K562 (cell line): ENCODE results near the gene PRR14.

ENCODE experiments used
- CTCF ChIP-seq, 3 experiments: IDR thresholded peaks in 2 of 3; conservative IDR thresholded peaks in 1 of 3; 2 replicates each; pipeline ENCODE4 v1.5.1; 2011 to 2012; ENCODE audit warnings: low read length in 3 of 3, mild to moderate bottlenecking in 3 of 3, control low read depth in 2 of 3, improper control_type of control experiment in 1 of 3, inconsistent platforms in 1 of 3, low read depth in 1 of 3, mixed read lengths in 1 of 3, moderate library complexity in 1 of 3; ENCODE audit not compliant: insufficient read depth in 2 of 3
- GABPA ChIP-seq: fragments of 200-800 bp; sonication (Bioruptor generic); conservative IDR thresholded peaks from 2 replicates; pipeline ENCODE4 v1.6.1; 2016; ENCODE audit warnings: low read depth, missing genetic modification characterization, missing compliant biosample characterization
- MAFF ChIP-seq: IDR thresholded peaks from 2 replicates; pipeline ENCODE4 v1.6.1; 2012; ENCODE audit warnings: low read length, improper control_type of control experiment
- MYC ChIP-seq, 2 experiments: fragments of 250-450 bp in 1 of 2; sonication (Bioruptor Pico) in 1 of 2; IDR thresholded peaks; 2 replicates each; pipeline versions ENCODE4 v1.5.1 to v1.6.1; 2012 to 2021; ENCODE audit warnings: low read depth in 2 of 2, borderline replicate concordance in 1 of 2, improper control_type of control experiment in 1 of 2, low read length in 1 of 2, mild to moderate bottlenecking in 1 of 2, moderate library complexity in 1 of 2
- POLR2A ChIP-seq: fragments of 450-650 bp; conservative IDR thresholded peaks from 2 replicates; pipeline ENCODE4 v1.6.1; 2016
- RERE ChIP-seq: sonication (generic); formaldehyde crosslinking; IDR thresholded peaks from 2 replicates; pipeline ENCODE4 v1.8.0; 2023; ENCODE audit warnings: missing genetic modification reagents, mild to moderate bottlenecking, borderline replicate concordance
- ZBTB33 ChIP-seq: sonication (generic); formaldehyde crosslinking; IDR thresholded peaks from 2 replicates; pipeline ENCODE4 v1.8.1; 2023; ENCODE audit warnings: mild to moderate bottlenecking, missing genetic modification reagents
- TF ChIP-seq, protein P1 (sequence below): fragments of 250-450 bp; sonication (Bioruptor Pico); IDR thresholded peaks from 2 replicates; pipeline ENCODE4 v1.5.0; 2020; ENCODE audit warnings: mild to moderate bottlenecking

DNA sequence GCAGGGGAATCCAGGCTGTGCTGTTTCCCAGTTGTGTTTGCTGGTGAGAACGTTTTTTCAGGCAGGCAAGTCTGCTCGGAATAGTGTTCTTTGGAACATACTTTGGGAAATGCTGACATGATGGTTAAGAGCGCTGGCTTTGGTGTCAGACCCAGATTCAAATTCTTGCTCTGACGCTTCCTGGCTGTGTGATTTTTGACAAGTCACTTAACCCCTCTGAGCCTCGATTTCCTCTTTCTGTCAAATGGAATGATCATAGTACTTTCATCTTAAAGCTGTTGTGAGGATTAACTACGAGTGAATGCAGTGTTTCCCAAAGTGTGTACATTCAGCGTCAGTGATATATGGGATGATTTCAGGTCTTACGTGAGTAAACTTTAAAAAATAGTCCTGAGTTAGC lies 12.3 kb downstream of the PRR14 start:
- TF ChIP-seq MYC (IDR thresholded peaks at IDR 0.05; ENCODE audit: low read depth, low read length) (no peak), MYC (CRISPR knock-in tag; IDR thresholded peaks at IDR 0.05; ENCODE audit: borderline replicate concordance, low read depth) (no peak), ZBTB33 (CRISPR knock-in tag) (no peak), CTCF (IDR thresholded peaks at IDR 0.05 in 2 of 3, conservative IDR thresholded peaks at IDR 0.05 in 1 of 3; ENCODE audit: insufficient read depth in 2 of 3, low read depth in 1 of 3, low read length in 3 of 3) (no peak), POLR2A (no peak), RERE (CRISPR knock-in tag) (no peak), MAFF (no peak), GABPA (tag) (no peak)
- TF ChIP-seq, protein P1, sequence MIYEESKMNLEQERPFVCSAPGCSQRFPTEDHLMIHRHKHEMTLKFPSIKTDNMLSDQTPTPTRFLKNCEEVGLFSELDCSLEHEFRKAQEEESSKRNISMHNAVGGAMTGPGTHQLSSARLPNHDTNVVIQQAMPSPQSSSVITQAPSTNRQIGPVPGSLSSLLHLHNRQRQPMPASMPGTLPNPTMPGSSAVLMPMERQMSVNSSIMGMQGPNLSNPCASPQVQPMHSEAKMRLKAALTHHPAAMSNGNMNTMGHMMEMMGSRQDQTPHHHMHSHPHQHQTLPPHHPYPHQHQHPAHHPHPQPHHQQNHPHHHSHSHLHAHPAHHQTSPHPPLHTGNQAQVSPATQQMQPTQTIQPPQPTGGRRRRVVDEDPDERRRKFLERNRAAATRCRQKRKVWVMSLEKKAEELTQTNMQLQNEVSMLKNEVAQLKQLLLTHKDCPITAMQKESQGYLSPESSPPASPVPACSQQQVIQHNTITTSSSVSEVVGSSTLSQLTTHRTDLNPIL (CRISPR knock-in tag) = no peak
